DND-41 (cell line): Measurements from ENCODE around the gene ARL16.

ENCODE experiments used
- CTCF ChIP-seq: IDR thresholded peaks from 2 replicates; pipeline ENCODE4 v1.5.1; 2012; ENCODE audit warnings: borderline replicate concordance, low read length, moderate library complexity, mild to moderate bottlenecking; ENCODE audit not compliant: poor library complexity, severe bottlenecking; ENCODE audit errors: extremely low read depth
- EZH2 ChIP-seq: IDR thresholded peaks from 3 replicates; pipeline ENCODE4 v1.6.1; 2012; ENCODE audit warnings: borderline replicate concordance, low read depth, mild to moderate bottlenecking, moderate library complexity, low read length, inconsistent platforms; ENCODE audit not compliant: severe bottlenecking

DNA sequence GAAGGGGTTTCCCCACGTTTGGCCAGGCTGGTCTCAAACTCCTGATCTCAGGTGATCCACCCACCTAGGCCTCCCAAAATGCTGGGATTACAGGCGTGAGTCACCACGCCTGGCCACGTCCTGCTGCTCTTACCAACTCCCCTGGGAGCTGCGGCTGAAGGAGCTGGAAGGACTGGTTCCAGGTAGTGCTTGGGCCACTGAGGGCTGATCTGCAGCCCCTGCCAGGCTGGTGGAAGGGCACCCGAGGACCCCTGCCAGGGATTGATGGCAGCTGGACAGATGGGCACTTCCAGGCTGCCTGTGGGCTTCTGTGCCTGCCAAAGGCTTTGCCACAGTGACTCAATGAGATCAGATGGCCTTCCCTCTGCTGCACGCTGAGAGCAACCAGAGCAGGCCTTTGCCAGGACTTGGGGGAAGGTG lies 19.5 kb downstream of the ARL16 start:
- TF ChIP-seq CTCF (no peak), EZH2 (no peak)
